ENCODE measurements around the gene ANKRD63. TPM values are rescaled to one million over a fixed set of nuclear protein-coding genes. Genes with fewer than 3 reads are reported as not detected.

The ANKRD63 gene
- total RNA-seq, 8 experiments from 2014 or later = 0.17 to 0.66 (median 0.27) TPM; not detected in 5

- in situ Hi-C loops (cut with MboI; ENCODE audit: low pct_unique_long_range_greater_than_20kb in 2 of 9, low sequenced_read_pairs in 9 of 9, unreplicated experiment in 9 of 9) = no loop called here
- Histone ChIP-seq H3K4me3 (peak within 1 kb of the TSS; percentile 50 to 91 (median 71)), H3K27ac (peak within 1 kb of the TSS; percentile 52 to 60), H3K4me1 (replicated peaks in 1 of 2) (peaks cover 43 to 44% of the 10 kb centered on the region in 2 donors)
- 0% methylated on average over 1 to 8 of the region's 103 CpGs; no CpG with 5 or more reads in 8 of the 10 experiments for WGBS, 10 experiments
- ATAC-seq (replicated peaks in 6 of 8) = peak; percentile 77 to 93 (median 92)
Measured at GRCh38 chr15:40323239-40323952, 40.5 kb upstream of the ANKRD63 start, which contains the start of gene INAFM2. INAFM2 (plus strand) TSS chr15:40323692; CDS start chr15:40324056, 364 bp downstream.

GRCh38 chr15:40322531-40323238 is 39.8 kb upstream of the ANKRD63 start:
- Histone ChIP-seq H3K27ac (no peak overlapping the region), H3K4me3 (peak overlapping the region; percentile 50 to 91 (median 71)), H3K4me1 (replicated peaks in 1 of 2) (peaks cover 36 to 37% of the 10 kb centered on the region in 2 donors)
- WGBS, 10 experiments = 7 to 55% (median 31%) methylated on average over 2 to 8 of the region's 26 CpGs; no CpG with 5 or more reads in 4 of the 10 experiments
- ATAC-seq (replicated peaks in 6 of 8) = no peak
- in situ Hi-C loops (cut with MboI; ENCODE audit: low pct_unique_long_range_greater_than_20kb in 2 of 9, low sequenced_read_pairs in 9 of 9, unreplicated experiment in 9 of 9) = no loop called here

- in situ Hi-C loops (cut with MboI; ENCODE audit: low pct_unique_long_range_greater_than_20kb in 2 of 9, low sequenced_read_pairs in 9 of 9, unreplicated experiment in 9 of 9) = no loop called here
- Histone ChIP-seq H3K27ac (no peak overlapping the region), H3K4me3 (no peak overlapping the region)
Measured at GRCh38 chr15:40320931-40321371, 38.1 kb upstream of the ANKRD63 start.

GRCh38 chr15:40320409-40320808 is 37.5 kb upstream of the ANKRD63 start:
- 78% methylated on average over 1 of the region's 1 CpG; no CpG with 5 or more reads in 9 of the 10 experiments for WGBS, 10 experiments
- ATAC-seq (replicated peaks in 6 of 8) = no peak
- in situ Hi-C loops (cut with MboI; ENCODE audit: low pct_unique_long_range_greater_than_20kb in 2 of 9, low sequenced_read_pairs in 9 of 9, unreplicated experiment in 9 of 9) = no loop called here
- Histone ChIP-seq H3K27ac (no peak overlapping the region), H3K4me1 (replicated peaks in 1 of 2) (peaks cover 17 to 27% of the 10 kb centered on the region in 2 donors), H3K4me3 (no peak overlapping the region)

More at GRCh38 chr15:40320931-40321371, 38.1 kb upstream of the ANKRD63 start:
- WGBS, 10 experiments = 0 to 10% (median 0%) methylated on average over 1 to 2 of the region's 2 CpGs; no CpG with 5 or more reads in 2 of the 10 experiments
- peaks cover 22 to 32% of the 10 kb centered on the region in 2 donors for H3K4me1 ChIP-seq (replicated peaks in 1 of 2)
- peak in 2 of 8 experiments; percentile 11 to 18 for ATAC-seq (replicated peaks in 6 of 8)

GRCh38 chr15:40317580-40317979 is 34.7 kb upstream of the ANKRD63 start:
- no peak overlapping the region for H3K27ac ChIP-seq
- peaks cover 10 to 20% of the 10 kb centered on the region in 2 donors for H3K4me1 ChIP-seq (replicated peaks in 1 of 2)
- in situ Hi-C loops (cut with MboI; ENCODE audit: low pct_unique_long_range_greater_than_20kb in 2 of 9, low sequenced_read_pairs in 9 of 9, unreplicated experiment in 9 of 9) = no loop called here
- no peak for ATAC-seq (replicated peaks in 6 of 8)
- 0 to 79% (median 72%) methylated on average over 1 to 4 of the region's 4 CpGs for WGBS, 10 experiments
- no peak overlapping the region for H3K4me3 ChIP-seq

- Histone ChIP-seq H3K4me3 (no peak overlapping the region), H3K27ac (no peak overlapping the region), H3K4me1 (replicated peaks in 1 of 2) (peaks cover 8 to 20% of the 10 kb centered on the region in 2 donors)
- WGBS, 10 experiments = 25 to 100% (median 83%) methylated on average over 1 to 3 of the region's 3 CpGs; no CpG with 5 or more reads in 3 of the 10 experiments
- in situ Hi-C loops (cut with MboI; ENCODE audit: low pct_unique_long_range_greater_than_20kb in 2 of 9, low sequenced_read_pairs in 9 of 9, unreplicated experiment in 9 of 9) = no loop called here
- peak in 1 of 8 experiments; percentile 28 for ATAC-seq (replicated peaks in 6 of 8)
Measured at GRCh38 chr15:40316931-40317330, 34.1 kb upstream of the ANKRD63 start.

GRCh38 chr15:40314723-40315276 is 31.9 kb upstream of the ANKRD63 start:
- WGBS, 10 experiments = 40 to 93% (median 78%) methylated on average over 1 to 4 of the region's 4 CpGs
- no peak overlapping the region for H3K27ac ChIP-seq
- H3K4me3 ChIP-seq = no peak overlapping the region
- H3K4me1 ChIP-seq (replicated peaks in 1 of 2) = peaks cover 8 to 12% of the 10 kb centered on the region in 2 donors
- in situ Hi-C loops (cut with MboI; ENCODE audit: low pct_unique_long_range_greater_than_20kb in 2 of 9, low sequenced_read_pairs in 9 of 9, unreplicated experiment in 9 of 9) = no loop called here
- no peak for ATAC-seq (replicated peaks in 6 of 8)

GRCh38 chr15:40313531-40314398 is 30.9 kb upstream of the ANKRD63 start:
- H3K27ac ChIP-seq = no peak overlapping the region
- ATAC-seq (replicated peaks in 6 of 8) = peak in 6 of 8 experiments; percentile 50 to 84 (median 64)
- H3K4me1 ChIP-seq (replicated peaks in 1 of 2) = peaks cover 16 to 18% of the 10 kb centered on the region in 2 donors
- in situ Hi-C loops (cut with MboI; ENCODE audit: low pct_unique_long_range_greater_than_20kb in 2 of 9, low sequenced_read_pairs in 9 of 9, unreplicated experiment in 9 of 9) = no loop called here
- no peak overlapping the region for H3K4me3 ChIP-seq
- WGBS, 10 experiments = 0 to 71% (median 61%) methylated on average over 3 to 8 of the region's 10 CpGs; no CpG with 5 or more reads in 3 of the 10 experiments

- Histone ChIP-seq H3K4me3 (no peak overlapping the region), H3K4me1 (replicated peaks in 1 of 2) (peaks cover 19 to 26% of the 10 kb centered on the region in 2 donors), H3K27ac (no peak overlapping the region)
- WGBS, 10 experiments = 53 to 100% (median 81%) methylated on average over 2 to 9 of the region's 10 CpGs; no CpG with 5 or more reads in 2 of the 10 experiments
- ATAC-seq (replicated peaks in 6 of 8) = no peak
- in situ Hi-C loops (cut with MboI; ENCODE audit: low pct_unique_long_range_greater_than_20kb in 2 of 9, low sequenced_read_pairs in 9 of 9, unreplicated experiment in 9 of 9) = no loop called here
Measured at GRCh38 chr15:40312370-40313158, 29.7 kb upstream of the ANKRD63 start.

- no peak overlapping the region for H3K4me3 ChIP-seq
- H3K4me1 ChIP-seq (replicated peaks in 1 of 2) = peaks cover 18 to 33% of the 10 kb centered on the region in 2 donors
- no peak for ATAC-seq (replicated peaks in 6 of 8)
- WGBS, 10 experiments = 0 to 49% (median 34%) methylated on average over 1 to 3 of the region's 3 CpGs; no CpG with 5 or more reads in 1 of the 10 experiments
- in situ Hi-C loops (cut with MboI; ENCODE audit: low pct_unique_long_range_greater_than_20kb in 2 of 9, low sequenced_read_pairs in 9 of 9, unreplicated experiment in 9 of 9) = no loop called here
- no peak overlapping the region for H3K27ac ChIP-seq
Measured at GRCh38 chr15:40310993-40311392, 28.1 kb upstream of the ANKRD63 start.

GRCh38 chr15:40310001-40310959 is 27.4 kb upstream of the ANKRD63 start:
- in situ Hi-C loops (cut with MboI; ENCODE audit: low pct_unique_long_range_greater_than_20kb in 2 of 9, low sequenced_read_pairs in 9 of 9, unreplicated experiment in 9 of 9) = no loop called here
- H3K4me3 ChIP-seq = no peak overlapping the region
- peak; percentile 47 to 86 (median 68) for ATAC-seq (replicated peaks in 6 of 8)
- 0 to 40% (median 0%) methylated on average over 1 to 4 of the region's 4 CpGs; no CpG with 5 or more reads in 1 of the 10 experiments for WGBS, 10 experiments
- H3K27ac ChIP-seq = no peak overlapping the region
- H3K4me1 ChIP-seq (replicated peaks in 1 of 2) = peaks cover 18 to 33% of the 10 kb centered on the region in 2 donors
